ENCODE results near the gene TBC1D5. TPM values are rescaled to one million over a fixed set of nuclear protein-coding genes. Genes with fewer than 3 reads are reported as not detected.
"Not testable (repeated sequence)": the region's sequence is repeated elsewhere in the genome, so short reads cannot be mapped to it uniquely, and the experiment has no call there.

Gene TBC1D5
- polyA plus RNA-seq, 2 of the 4 experiments (the other 2 are of a cell fraction) = 36.7 to 72.2 TPM

DNA sequence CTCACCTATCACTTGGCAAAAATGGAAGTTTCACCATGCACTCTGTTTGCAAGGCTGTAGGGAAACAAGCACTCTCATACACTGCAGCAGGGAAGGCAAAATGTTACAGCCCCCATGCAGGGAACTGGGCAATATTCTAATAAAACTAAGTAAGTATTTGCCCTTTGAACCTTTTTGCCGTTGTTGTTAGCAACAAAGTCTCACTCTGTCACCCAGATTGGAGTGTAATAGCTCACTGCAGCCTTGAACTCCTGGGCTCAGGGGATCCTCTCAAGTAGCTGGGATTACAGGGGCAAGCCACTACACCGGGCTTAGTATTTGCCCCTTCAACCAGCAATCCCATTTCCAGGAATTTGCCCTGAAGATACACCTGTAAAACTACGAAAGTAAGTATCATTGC lies 122.5 kb downstream of the TBC1D5 start:
- CTCF ChIA-PET = no interaction called here

DNA sequence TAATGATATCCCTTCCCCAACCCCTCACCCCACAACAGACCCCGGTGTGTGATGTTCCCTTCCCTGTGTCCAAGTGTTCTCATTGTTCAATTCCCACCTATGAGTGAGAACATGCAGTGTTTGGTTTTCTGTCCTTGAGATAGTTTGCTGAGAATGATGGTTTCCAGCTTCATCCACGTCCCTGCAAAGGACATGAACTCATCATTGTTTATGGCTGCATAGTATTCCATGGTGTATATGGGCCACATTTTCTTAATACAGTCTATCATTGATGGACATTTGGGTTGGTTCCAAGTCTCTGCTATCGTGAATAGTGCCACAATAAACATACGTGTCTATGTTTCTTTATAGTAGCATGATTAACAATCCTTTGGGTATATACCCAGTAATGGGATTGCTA lies 129.4 kb downstream of the TBC1D5 start:
- FAIRE-seq; H3K4me1 ChIP-seq; H3K27ac ChIP-seq; H3K4me3 ChIP-seq; H3K4me2 ChIP-seq; DNase-seq (ENCODE audit: low read depth in 1 of 2, low spot score in 1 of 2); POLR2A ChIA-PET; ATAC-seq; H3K9me3 ChIP-seq; CTCF ChIA-PET: not testable (repeated sequence)
- 78% methylated on average over 4 of the region's 4 CpGs for WGBS (ENCODE audit: missing lambda C conversion rate)

More for the DNA sequence above, 122.5 kb downstream of the TBC1D5 start:
- H3K4me2 ChIP-seq = no peak overlapping the region
- FAIRE-seq (no peak), ATAC-seq (no peak), DNase-seq (ENCODE audit: low read depth in 1 of 2, low spot score in 1 of 2) (no peak)
- peaks cover 6% of the 10 kb centered on the region; the same call in 1 of the 3 replicates for H3K4me1 ChIP-seq
- TF ChIP-seq, protein P1, sequence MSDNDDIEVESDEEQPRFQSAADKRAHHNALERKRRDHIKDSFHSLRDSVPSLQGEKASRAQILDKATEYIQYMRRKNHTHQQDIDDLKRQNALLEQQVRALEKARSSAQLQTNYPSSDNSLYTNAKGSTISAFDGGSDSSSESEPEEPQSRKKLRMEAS (IDR thresholded peaks at IDR 0.05) = no peak
- TF ChIP-seq FOXS1 (CRISPR knock-in tag; IDR thresholded peaks at IDR 0.05) (no peak), JUNB (IDR thresholded peaks at IDR 0.05) (no peak), MYC (IDR thresholded peaks at IDR 0.05; ENCODE audit: borderline replicate concordance, low read length) (no peak), RARB (CRISPR knock-in tag; IDR thresholded peaks at IDR 0.05) (no peak), RNF2 (IDR thresholded peaks at IDR 0.05; ENCODE audit: borderline replicate concordance, low read depth) (no peak), TFCP2L1 (CRISPR knock-in tag; IDR thresholded peaks at IDR 0.05) (no peak), CBX2 (IDR thresholded peaks at IDR 0.05; ENCODE audit: borderline replicate concordance, low read depth) (no peak), RAD21 (conservative IDR thresholded peaks at IDR 0.05 in 1 of 2, IDR thresholded peaks at IDR 0.05 in 1 of 2) (no peak), KDM1A (IDR thresholded peaks at IDR 0.05; ENCODE audit: low read depth) (no peak), GATA3 (IDR thresholded peaks at IDR 0.05; ENCODE audit: borderline replicate concordance) (no peak), NPAS2 (CRISPR knock-in tag; IDR thresholded peaks at IDR 0.05; ENCODE audit: borderline replicate concordance) (no peak), EP300 (IDR thresholded peaks at IDR 0.05) (no peak), FOSL2 (IDR thresholded peaks at IDR 0.05) (no peak), FOSL2 (CRISPR knock-in tag; IDR thresholded peaks at IDR 0.05) (no peak)
- TF ChIP-seq, protein P2, sequence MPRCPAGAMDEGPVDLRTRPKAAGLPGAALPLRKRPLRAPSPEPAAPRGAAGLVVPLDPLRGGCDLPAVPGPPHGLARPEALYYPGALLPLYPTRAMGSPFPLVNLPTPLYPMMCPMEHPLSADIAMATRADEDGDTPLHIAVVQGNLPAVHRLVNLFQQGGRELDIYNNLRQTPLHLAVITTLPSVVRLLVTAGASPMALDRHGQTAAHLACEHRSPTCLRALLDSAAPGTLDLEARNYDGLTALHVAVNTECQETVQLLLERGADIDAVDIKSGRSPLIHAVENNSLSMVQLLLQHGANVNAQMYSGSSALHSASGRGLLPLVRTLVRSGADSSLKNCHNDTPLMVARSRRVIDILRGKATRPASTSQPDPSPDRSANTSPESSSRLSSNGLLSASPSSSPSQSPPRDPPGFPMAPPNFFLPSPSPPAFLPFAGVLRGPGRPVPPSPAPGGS (IDR thresholded peaks at IDR 0.05) = no peak
- TF ChIP-seq, protein P3, sequence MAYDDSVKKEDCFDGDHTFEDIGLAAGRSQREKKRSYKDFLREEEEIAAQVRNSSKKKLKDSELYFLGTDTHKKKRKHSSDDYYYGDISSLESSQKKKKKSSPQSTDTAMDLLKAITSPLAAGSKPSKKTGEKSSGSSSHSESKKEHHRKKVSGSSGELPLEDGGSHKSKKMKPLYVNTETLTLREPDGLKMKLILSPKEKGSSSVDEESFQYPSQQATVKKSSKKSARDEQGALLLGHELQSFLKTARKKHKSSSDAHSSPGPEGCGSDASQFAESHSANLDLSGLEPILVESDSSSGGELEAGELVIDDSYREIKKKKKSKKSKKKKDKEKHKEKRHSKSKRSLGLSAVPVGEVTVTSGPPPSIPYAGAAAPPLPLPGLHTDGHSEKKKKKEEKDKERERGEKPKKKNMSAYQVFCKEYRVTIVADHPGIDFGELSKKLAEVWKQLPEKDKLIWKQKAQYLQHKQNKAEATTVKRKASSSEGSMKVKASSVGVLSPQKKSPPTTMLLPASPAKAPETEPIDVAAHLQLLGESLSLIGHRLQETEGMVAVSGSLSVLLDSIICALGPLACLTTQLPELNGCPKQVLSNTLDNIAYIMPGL (CRISPR knock-in tag; IDR thresholded peaks at IDR 0.05; ENCODE audit: borderline replicate concordance) = no peak
- TF ChIP-seq, protein P4, sequence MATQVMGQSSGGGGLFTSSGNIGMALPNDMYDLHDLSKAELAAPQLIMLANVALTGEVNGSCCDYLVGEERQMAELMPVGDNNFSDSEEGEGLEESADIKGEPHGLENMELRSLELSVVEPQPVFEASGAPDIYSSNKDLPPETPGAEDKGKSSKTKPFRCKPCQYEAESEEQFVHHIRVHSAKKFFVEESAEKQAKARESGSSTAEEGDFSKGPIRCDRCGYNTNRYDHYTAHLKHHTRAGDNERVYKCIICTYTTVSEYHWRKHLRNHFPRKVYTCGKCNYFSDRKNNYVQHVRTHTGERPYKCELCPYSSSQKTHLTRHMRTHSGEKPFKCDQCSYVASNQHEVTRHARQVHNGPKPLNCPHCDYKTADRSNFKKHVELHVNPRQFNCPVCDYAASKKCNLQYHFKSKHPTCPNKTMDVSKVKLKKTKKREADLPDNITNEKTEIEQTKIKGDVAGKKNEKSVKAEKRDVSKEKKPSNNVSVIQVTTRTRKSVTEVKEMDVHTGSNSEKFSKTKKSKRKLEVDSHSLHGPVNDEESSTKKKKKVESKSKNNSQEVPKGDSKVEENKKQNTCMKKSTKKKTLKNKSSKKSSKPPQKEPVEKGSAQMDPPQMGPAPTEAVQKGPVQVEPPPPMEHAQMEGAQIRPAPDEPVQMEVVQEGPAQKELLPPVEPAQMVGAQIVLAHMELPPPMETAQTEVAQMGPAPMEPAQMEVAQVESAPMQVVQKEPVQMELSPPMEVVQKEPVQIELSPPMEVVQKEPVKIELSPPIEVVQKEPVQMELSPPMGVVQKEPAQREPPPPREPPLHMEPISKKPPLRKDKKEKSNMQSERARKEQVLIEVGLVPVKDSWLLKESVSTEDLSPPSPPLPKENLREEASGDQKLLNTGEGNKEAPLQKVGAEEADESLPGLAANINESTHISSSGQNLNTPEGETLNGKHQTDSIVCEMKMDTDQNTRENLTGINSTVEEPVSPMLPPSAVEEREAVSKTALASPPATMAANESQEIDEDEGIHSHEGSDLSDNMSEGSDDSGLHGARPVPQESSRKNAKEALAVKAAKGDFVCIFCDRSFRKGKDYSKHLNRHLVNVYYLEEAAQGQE (IDR thresholded peaks at IDR 0.05) = no peak
- no peak overlapping the region for H3K27ac ChIP-seq
- POLR2A ChIA-PET = no interaction called here
- WGBS (ENCODE audit: missing lambda C conversion rate) = 85% methylated on average over 3 of the region's 3 CpGs
- no peaks in the 10 kb centered on the region for H3K9me3 ChIP-seq
- no peak overlapping the region for H3K4me3 ChIP-seq

Measured in A549 (cell line).